Common myeloid progenitor, CD34-positive (primary cell): Measurements from ENCODE around the gene LIPC.

Experiments used
- CTCF ChIA-PET: fragments of 350-600 bp; sonication (Branson Sonifier 250); formaldehyde crosslinking; loops from one replicate; lab custom pipeline; 2021; ENCODE audit warnings: antibody characterized with exemption; lab: Charles Lee
- POLR2A ChIA-PET: fragments of 350-600 bp; sonication (Branson Sonifier 250); formaldehyde crosslinking; loops from one replicate; lab custom pipeline; 2021; ENCODE audit warnings: antibody characterized with exemption; lab: Charles Lee
- DNase-seq, 3 donors: peaks; one replicate each; pipeline versions ENCODE4 v3.0.0 to v3.0.0-alpha.2; 2013
- H3K27ac ChIP-seq, 2 experiments: 1 replicate in 1 of 2; 2 replicates in 1 of 2; pipeline ENCODE4 v1.7.0; 2013; ENCODE audit warnings: inconsistent platforms in 2 of 2, low read length in 2 of 2, mild to moderate bottlenecking in 2 of 2, low read depth in 1 of 2, moderate library complexity in 1 of 2; ENCODE audit not compliant: severe bottlenecking in 2 of 2, insufficient read depth in 1 of 2, poor library complexity in 1 of 2
- H3K27me3 ChIP-seq, 5 experiments: replicated peaks in 2 of 5; 1 replicate in 3 of 5; 2 replicates in 2 of 5; pipeline versions ENCODE4 v1.6.1 to v1.7.0; 2013; ENCODE audit warnings: low read length in 4 of 5, mild to moderate bottlenecking in 2 of 5, moderate library complexity in 2 of 5, inconsistent platforms in 1 of 5; ENCODE audit not compliant: insufficient read depth in 5 of 5, control insufficient read depth in 4 of 5
- H3K36me3 ChIP-seq, 4 experiments: 1 replicate in 2 of 4; 2 replicates in 2 of 4; pipeline versions ENCODE4 v1.6.1 to v1.7.0; 2013; ENCODE audit warnings: low read length in 3 of 4, control low read depth in 1 of 4, mild to moderate bottlenecking in 1 of 4; ENCODE audit not compliant: control insufficient read depth in 4 of 4, insufficient read depth in 4 of 4
- H3K4me1 ChIP-seq, 4 experiments: 1 replicate in 3 of 4; 2 replicates in 1 of 4; pipeline versions ENCODE4 v1.6.1 to v1.7.1; 2013; ENCODE audit warnings: low read length in 3 of 4, mild to moderate bottlenecking in 3 of 4, control low read depth in 1 of 4, inconsistent platforms in 1 of 4, moderate library complexity in 1 of 4; ENCODE audit not compliant: control insufficient read depth in 4 of 4, insufficient read depth in 4 of 4; ENCODE audit errors: control extremely low read depth in 1 of 4
- H3K4me3 ChIP-seq, 7 experiments: 1 replicate in 4 of 7; 2 replicates in 3 of 7; pipeline versions ENCODE4 v1.5.1 to v1.7.0; 2013; ENCODE audit warnings: mild to moderate bottlenecking in 7 of 7, low read length in 6 of 7, moderate library complexity in 6 of 7, inconsistent platforms in 2 of 7, low read depth in 2 of 7, control low read depth in 1 of 7; ENCODE audit not compliant: insufficient read depth in 4 of 7, control insufficient read depth in 1 of 7; ENCODE audit errors: extremely low read depth in 1 of 7
- H3K9me3 ChIP-seq, 5 experiments: 1 replicate in 4 of 5; 2 replicates in 1 of 5; pipeline versions ENCODE4 v1.6.1 to v1.7.1; 2013; ENCODE audit warnings: low read length in 4 of 5, mild to moderate bottlenecking in 2 of 5, inconsistent platforms in 1 of 5, low read depth in 1 of 5, moderate library complexity in 1 of 5; ENCODE audit not compliant: control insufficient read depth in 4 of 5, insufficient read depth in 2 of 5; ENCODE audit errors: control extremely low read depth in 1 of 5
- WGBS: methylation state at CpG from one replicate; pipeline ENCODE4 v1.1.5; 2013; ENCODE audit not compliant: insufficient coverage; 5-methylcytosine and 5-hydroxymethylcytosine counted together

The LIPC gene

DNA sequence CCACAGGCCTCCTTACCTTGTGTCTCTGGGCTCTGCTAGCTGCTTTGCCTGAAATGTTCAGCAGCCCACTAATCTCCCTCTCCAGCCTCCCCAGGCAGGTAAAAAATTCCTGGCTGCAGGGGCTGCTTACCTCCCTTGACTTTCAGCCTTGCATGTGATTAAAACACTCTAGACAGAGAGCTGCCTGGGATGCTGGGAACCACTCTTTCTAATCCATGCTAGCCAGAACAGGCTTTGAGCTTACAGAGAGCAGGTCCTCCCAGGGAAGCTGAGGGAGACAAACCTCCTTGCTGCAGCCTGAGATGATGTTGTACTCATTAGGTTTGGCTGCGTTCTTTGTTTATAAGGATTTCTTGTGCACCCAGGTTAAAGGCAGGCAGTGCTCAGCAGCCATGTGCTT, 33.7 kb upstream of the LIPC start:
- ChIA-PET POLR2A (no interaction called here), CTCF (no interaction called here)
- Histone ChIP-seq H3K4me1 (peaks cover 0 to 1% (median 0%) of the 10 kb centered on the region in 4 experiments), H3K4me3 (no peak overlapping the region), H3K9me3 (peaks cover 0 to 4% (median 0%) of the 10 kb centered on the region in 5 experiments), H3K27me3 (no peaks in the 10 kb centered on the region), H3K27ac (no peak overlapping the region), H3K36me3 (no peaks in the 10 kb centered on the region)
- no peak for DNase-seq
- whole genome bisulfite sequencing, result no CpG with 5 or more reads among the region's 1 CpG

DNA sequence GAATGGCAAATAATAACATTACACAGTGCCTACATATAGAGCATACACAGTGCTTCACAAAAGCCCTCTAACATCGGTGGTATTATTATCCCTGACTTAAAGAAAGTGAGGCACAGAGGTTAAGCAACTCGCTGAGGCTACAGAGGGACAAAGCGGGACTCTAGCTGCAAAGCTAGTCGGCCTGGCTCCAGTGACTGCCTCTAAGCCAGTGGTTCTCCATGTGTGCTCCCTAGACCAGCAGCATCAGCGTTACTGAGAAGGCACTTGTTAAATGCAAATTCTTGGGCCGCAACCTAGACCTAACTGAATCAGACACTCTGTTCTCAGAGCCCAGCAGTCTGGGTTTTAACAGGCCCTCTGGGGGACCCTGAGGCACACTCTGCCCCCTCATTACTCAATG, 33.1 kb upstream of the LIPC start:
- no peak for DNase-seq
- 100% methylated on average over 6 of the region's 6 CpGs for WGBS
- H3K27ac ChIP-seq, result no peak overlapping the region
- no peak overlapping the region for H3K4me3 ChIP-seq
- H3K9me3 ChIP-seq, result peaks cover 0 to 4% (median 0%) of the 10 kb centered on the region in 5 experiments
- POLR2A ChIA-PET, result no interaction called here
- H3K36me3 ChIP-seq, result no peaks in the 10 kb centered on the region
- no peaks in the 10 kb centered on the region for H3K4me1 ChIP-seq
- H3K27me3 ChIP-seq, result no peaks in the 10 kb centered on the region
- CTCF ChIA-PET, result no interaction called here

DNA sequence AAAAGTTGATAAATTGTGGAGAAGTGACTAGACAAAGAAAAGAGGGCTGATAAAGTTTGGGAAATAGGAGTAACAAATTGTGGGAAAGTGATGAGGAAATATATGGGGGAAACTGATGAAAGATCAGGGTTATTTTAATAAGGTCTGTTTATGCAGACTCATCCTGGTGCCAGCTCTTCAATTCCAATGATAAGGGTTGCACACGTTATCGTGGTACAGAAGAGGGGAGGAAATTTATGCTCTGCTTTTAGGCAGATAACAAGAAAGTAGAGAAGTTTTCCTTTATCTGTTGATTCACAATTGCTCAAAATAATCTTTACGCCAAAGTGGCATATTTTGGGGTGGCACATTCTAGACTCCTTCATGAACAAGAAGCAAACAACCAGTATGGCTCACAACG, 32.1 kb upstream of the LIPC start:
- H3K4me1 ChIP-seq, result no peaks in the 10 kb centered on the region
- WGBS, result 75% methylated on average over 4 of the region's 4 CpGs
- peaks cover 0 to 4% (median 0%) of the 10 kb centered on the region in 5 experiments for H3K9me3 ChIP-seq
- no peak overlapping the region for H3K27ac ChIP-seq
- ChIA-PET POLR2A (no interaction called here), CTCF (no interaction called here)
- no peaks in the 10 kb centered on the region for H3K27me3 ChIP-seq
- DNase-seq, result no peak
- no peak overlapping the region for H3K4me3 ChIP-seq
- H3K36me3 ChIP-seq, result no peaks in the 10 kb centered on the region

DNA sequence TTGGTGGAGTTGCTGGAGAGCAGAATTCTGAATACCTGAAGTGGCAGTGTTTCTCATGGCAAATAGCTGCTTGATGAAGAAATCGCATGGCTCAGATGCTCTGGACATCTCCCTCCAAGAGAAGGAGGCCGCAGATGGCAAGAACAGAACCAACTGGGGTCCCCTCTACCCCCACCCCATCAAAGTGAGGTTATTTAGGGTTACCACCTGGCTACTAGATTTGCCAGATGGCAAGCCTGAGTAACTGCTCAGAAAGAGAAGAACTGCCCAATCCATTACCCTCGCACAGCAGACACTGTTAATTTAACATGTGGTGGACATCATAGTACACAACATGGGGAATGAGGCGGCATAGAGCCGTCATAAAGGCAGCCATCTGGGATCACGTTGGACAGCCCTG, 30.5 kb upstream of the LIPC start:
- Histone ChIP-seq H3K27ac (no peak overlapping the region), H3K9me3 (peaks cover 0 to 4% (median 0%) of the 10 kb centered on the region in 5 experiments), H3K4me3 (no peak overlapping the region), H3K36me3 (no peaks in the 10 kb centered on the region), H3K4me1 (no peaks in the 10 kb centered on the region), H3K27me3 (no peaks in the 10 kb centered on the region)
- POLR2A ChIA-PET, result no interaction called here
- CTCF ChIA-PET, result no interaction called here
- WGBS, result 77% methylated on average over 5 of the region's 6 CpGs
- DNase-seq, result no peak

DNA sequence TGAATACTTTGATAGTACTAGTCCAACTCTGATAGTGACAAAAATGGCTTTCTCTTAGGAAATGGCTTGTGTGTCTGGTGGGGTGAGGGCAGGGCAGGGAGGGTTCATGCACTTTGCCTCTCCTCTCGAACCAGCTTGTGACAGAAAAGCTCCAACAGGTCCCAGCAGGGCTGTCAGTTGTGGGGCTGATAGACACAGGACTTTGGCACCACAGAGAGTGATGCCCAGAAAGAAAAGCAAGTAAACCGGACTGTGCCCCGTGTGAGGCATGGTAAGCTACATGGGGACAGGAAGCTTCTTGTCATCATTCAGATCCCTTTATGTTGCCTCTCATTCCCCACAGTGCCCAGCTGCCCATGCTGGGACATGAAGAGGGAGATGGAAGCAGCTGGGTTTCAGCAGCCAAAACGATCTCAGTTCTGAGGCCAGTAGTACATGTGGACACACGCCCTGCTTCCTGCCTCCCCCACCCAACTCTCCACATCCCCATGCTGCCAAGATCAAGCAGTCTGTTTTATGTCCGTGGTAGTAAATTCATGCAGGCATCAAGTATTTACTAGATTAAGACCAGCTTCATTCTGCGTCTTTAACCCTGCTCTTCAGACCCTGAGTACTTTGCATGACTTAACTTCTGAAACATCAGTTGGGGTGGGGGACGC, 29.7 kb upstream of the LIPC start:
- CTCF ChIA-PET, result no interaction called here
- Histone ChIP-seq H3K9me3 (peaks cover 0 to 4% (median 0%) of the 10 kb centered on the region in 5 experiments), H3K27ac (no peak overlapping the region), H3K36me3 (no peaks in the 10 kb centered on the region), H3K4me1 (no peaks in the 10 kb centered on the region), H3K27me3 (no peaks in the 10 kb centered on the region), H3K4me3 (no peak overlapping the region)
- POLR2A ChIA-PET, result no interaction called here
- no peak for DNase-seq
- 94% methylated on average over 8 of the region's 8 CpGs for WGBS

DNA sequence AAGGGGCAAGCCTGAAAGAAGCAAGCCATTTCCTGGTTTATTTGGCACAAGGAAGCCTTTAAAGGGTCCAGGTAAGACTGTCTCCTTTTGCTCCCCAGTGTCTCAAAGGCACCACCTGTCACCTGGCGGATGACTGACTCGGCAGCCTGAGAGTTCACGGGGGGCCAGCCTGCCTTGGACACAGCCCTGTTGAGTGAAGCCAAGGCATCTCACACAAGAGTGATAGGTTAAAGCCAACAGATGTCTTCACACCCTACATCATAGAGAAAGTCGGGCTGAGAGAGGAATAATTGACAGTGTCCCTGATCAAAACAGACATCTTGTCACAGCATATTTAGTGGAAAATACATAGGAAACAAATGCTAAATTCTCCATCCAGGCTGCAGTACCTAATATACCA, 28.2 kb upstream of the LIPC start:
- Histone ChIP-seq H3K27ac (no peak overlapping the region), H3K9me3 (peaks cover 0 to 4% (median 0%) of the 10 kb centered on the region in 5 experiments), H3K36me3 (no peaks in the 10 kb centered on the region), H3K4me3 (no peak overlapping the region), H3K4me1 (no peaks in the 10 kb centered on the region), H3K27me3 (no peaks in the 10 kb centered on the region)
- DNase-seq, result no peak
- 100% methylated on average over 1 of the region's 4 CpGs for WGBS
- POLR2A ChIA-PET, result no interaction called here
- CTCF ChIA-PET, result no interaction called here

DNA sequence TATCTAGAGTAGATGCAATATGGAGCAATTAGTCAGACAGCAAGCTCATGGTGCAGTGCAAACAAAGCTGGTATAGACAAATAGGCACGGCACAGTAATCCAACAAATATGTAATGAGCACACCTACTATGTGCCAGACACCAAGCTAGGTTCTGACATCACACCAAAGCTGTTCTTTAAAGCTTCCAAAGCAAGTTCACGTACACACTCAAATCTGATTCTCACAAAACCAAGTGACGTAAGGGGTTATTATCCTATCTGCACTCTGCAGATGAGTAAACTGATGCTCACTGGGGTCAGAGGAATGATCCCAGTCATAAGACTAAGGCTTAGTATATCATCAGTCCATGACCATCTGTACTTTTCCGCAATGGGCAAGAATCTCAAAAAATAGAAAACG, 27.8 kb upstream of the LIPC start:
- ChIA-PET POLR2A (no interaction called here), CTCF (no interaction called here)
- no peak overlapping the region for H3K27ac ChIP-seq
- no peaks in the 10 kb centered on the region for H3K36me3 ChIP-seq
- WGBS, result 100% methylated on average over 3 of the region's 5 CpGs
- H3K27me3 ChIP-seq, result no peaks in the 10 kb centered on the region
- no peaks in the 10 kb centered on the region for H3K4me1 ChIP-seq
- H3K4me3 ChIP-seq, result no peak overlapping the region
- H3K9me3 ChIP-seq, result peaks cover 0 to 4% (median 0%) of the 10 kb centered on the region in 5 experiments
- DNase-seq, result no peak
